PC-9 (cell line): Measurements from ENCODE around the gene FOXM1. TPM values are rescaled to one million over a fixed set of nuclear protein-coding genes. Genes with fewer than 3 reads are reported as not detected.

Experiments used
- BruUV-seq: library from RNA; stranded (reverse); fragments of 400-500 nt; replicated peaks from 2 replicates; lab custom pipeline; 2021; lab: Mats Ljungman, UMichigan
- CTCF ChIA-PET: fragments of 300-600 bp; sonication (Branson Sonifier 250); formaldehyde crosslinking; loops from one replicate; lab custom pipeline; 2022; ENCODE audit warnings: antibody characterized with exemption; lab: Charles Lee
- POLR2A ChIA-PET: fragments of 300-600 bp; sonication (Branson Sonifier 250); formaldehyde crosslinking; loops from one replicate; lab custom pipeline; 2022; ENCODE audit warnings: antibody characterized with exemption; ENCODE audit not compliant: unreplicated experiment; lab: Charles Lee
- DNase-seq, 2 experiments: peaks; one replicate each; pipeline versions ENCODE4 v3.0.0 to v3.0.0-alpha.2; 2015 to 2022; ENCODE audit warnings: mixed read lengths in 1 of 2
- H2AFZ ChIP-seq: fragments of 200-600 bp; sonication (generic); 2 replicates; pipeline ENCODE4 v1.8.1; 2017; ENCODE audit warnings: antibody characterized with exemption
- H3F3A ChIP-seq: fragments of 200-600 bp; sonication (generic); 2 replicates; pipeline ENCODE4 v1.8.1; 2017; ENCODE audit warnings: antibody characterized with exemption, mild to moderate bottlenecking, low read depth; ENCODE audit not compliant: insufficient read depth
- H3K27ac ChIP-seq: fragments of 200-600 bp; sonication (generic); 2 replicates; pipeline ENCODE4 v1.6.1; 2016; ENCODE audit warnings: mixed run types
- H3K27me3 ChIP-seq: fragments of 200-600 bp; sonication (generic); 2 replicates; pipeline ENCODE4 v1.6.1; 2016; ENCODE audit warnings: low read depth, mixed run types; ENCODE audit not compliant: insufficient read depth
- H3K36me3 ChIP-seq: fragments of 200-600 bp; sonication (generic); 2 replicates; pipeline ENCODE4 v1.6.1; 2016; ENCODE audit warnings: low read depth, mixed run types
- H3K4me1 ChIP-seq: fragments of 200-600 bp; sonication (generic); replicated peaks from 2 replicates; pipeline ENCODE4 v1.6.1; 2016; ENCODE audit warnings: mixed run types; ENCODE audit not compliant: insufficient read depth
- H3K4me2 ChIP-seq: fragments of 200-600 bp; sonication (generic); 2 replicates; pipeline ENCODE4 v1.6.1; 2017; ENCODE audit warnings: mixed run types
- H3K4me3 ChIP-seq: fragments of 200-600 bp; sonication (generic); 2 replicates; pipeline ENCODE4 v1.6.1; 2016; ENCODE audit warnings: mixed run types
- H3K79me2 ChIP-seq: fragments of 200-600 bp; sonication (generic); 2 replicates; pipeline ENCODE4 v1.6.1; 2017; ENCODE audit warnings: low read depth, mixed run types
- H3K9me2 ChIP-seq: fragments of 200-600 bp; sonication (generic); 2 replicates; pipeline ENCODE4 v1.8.1; 2017; ENCODE audit warnings: mild to moderate bottlenecking; ENCODE audit not compliant: insufficient read depth
- H3K9me3 ChIP-seq: fragments of 200-600 bp; sonication (generic); 2 replicates; pipeline ENCODE4 v1.8.1; 2016; ENCODE audit warnings: low read depth; ENCODE audit not compliant: insufficient read depth
- H4K20me1 ChIP-seq: fragments of 200-600 bp; sonication (generic); 2 replicates; pipeline ENCODE4 v1.8.1; 2017; ENCODE audit not compliant: insufficient read depth
- CTCF ChIP-seq: fragments of 200-600 bp; sonication (generic); conservative IDR thresholded peaks from 2 replicates; pipeline ENCODE4 v1.6.1; 2017; ENCODE audit warnings: mixed run types, antibody characterized with exemption, mild to moderate bottlenecking, moderate library complexity
- EZH2 ChIP-seq: fragments of 200-600 bp; sonication (generic); IDR thresholded peaks from 2 replicates; pipeline ENCODE4 v1.8.0; 2017; ENCODE audit warnings: antibody characterized with exemption, low read depth
- intact Hi-C: fragments of 100-400 bp; cut with micrococcal nuclease; formaldehyde crosslinking; loops from one replicate; pipeline ENCODE4 v1.10.0; 2022; ENCODE audit not compliant: unreplicated experiment
- total RNA-seq: library from RNA; stranded (reverse); gene quantifications from 2 replicates; pipeline ENCODE4 v1.2.3, GENCODE V29; 2021

The FOXM1 gene
- total RNA-seq, 1 experiment from 2014 or later = 225 TPM

GRCh38 chr12:2820432-2820831, 56.5 kb downstream of the FOXM1 start:
- DNase-seq = no peak
- intact Hi-C loops = no loop called here
- H3K9me3 ChIP-seq = no peaks in the 10 kb centered on the region
- no peaks in the 10 kb centered on the region for H3K4me1 ChIP-seq
- H2AFZ ChIP-seq = no peak overlapping the region
- H3K27me3 ChIP-seq = no peaks in the 10 kb centered on the region
- peaks cover 3% of the 10 kb centered on the region for H3K79me2 ChIP-seq
- no peaks in the 10 kb centered on the region for H3K36me3 ChIP-seq
- TF ChIP-seq EZH2 (no peak), CTCF (no peak)
- peaks cover 2% of the 10 kb centered on the region; the same call in 1 of the 2 replicates for H4K20me1 ChIP-seq
- ChIA-PET POLR2A (no interaction called here), CTCF (interaction anchor here (0.6 kb wide), 1 partner anchor 122 kb away, joined by 9 read pairs; no protein-coding TSS in a partner anchor)
- no peak overlapping the region for H3K4me2 ChIP-seq
- no peak overlapping the region for H3K4me3 ChIP-seq
- no peak overlapping the region for H3K27ac ChIP-seq
- H3K9me2 ChIP-seq = no peaks in the 10 kb centered on the region
- H3F3A ChIP-seq = no peaks in the 10 kb centered on the region
- BruUV-seq = no TSS peak

- Histone ChIP-seq H3K79me2 (peaks cover 9% of the 10 kb centered on the region), H3K9me3 (no peaks in the 10 kb centered on the region), H3F3A (no peaks in the 10 kb centered on the region), H3K27me3 (no peaks in the 10 kb centered on the region), H3K36me3 (0 out of 2 replicates have a peak, but pooled peaks cover 3% of the 10 kb centered on the region), H3K27ac (no peak overlapping the region), H3K9me2 (no peaks in the 10 kb centered on the region), H4K20me1 (peaks cover 2% of the 10 kb centered on the region; the same call in 1 of the 2 replicates), H2AFZ (no peak overlapping the region), H3K4me3 (no peak overlapping the region), H3K4me2 (no peak overlapping the region), H3K4me1 (no peaks in the 10 kb centered on the region)
- no TSS peak for BruUV-seq
- CTCF ChIA-PET = no interaction called here
- intact Hi-C loops = no loop called here
- no peak for TF ChIP-seq CTCF
- TF ChIP-seq EZH2 = no peak
- DNase-seq = no peak
- POLR2A ChIA-PET = no interaction called here
Observed at GRCh38 chr12:2819810-2820209, 57.2 kb downstream of the FOXM1 start.

GRCh38 chr12:2813214-2814185, 63.5 kb downstream of the FOXM1 start:
- ChIA-PET POLR2A (interaction anchor here (0.5 kb wide), 1 partner anchor 132 kb away, joined by 19 read pairs; no protein-coding TSS in a partner anchor), CTCF (interaction anchor here (1.1 to 1.2 kb wide), 2 partner anchors 17 to 29 kb away, joined by 3 read pairs; no protein-coding TSS in a partner anchor)
- TF ChIP-seq EZH2 = no peak
- TF ChIP-seq CTCF = peak; percentile 83
- H3K9me2 ChIP-seq = no peaks in the 10 kb centered on the region
- H3K4me1 ChIP-seq = peaks cover 16% of the 10 kb centered on the region
- BruUV-seq = no TSS peak
- 0 out of 2 replicates have a peak, but pooled peaks cover 7% of the 10 kb centered on the region for H4K20me1 ChIP-seq
- peak overlapping the region; percentile 78 for H3K4me3 ChIP-seq
- H3K27ac ChIP-seq = peak overlapping the region; percentile 76; the same call in 1 of the 2 replicates
- peak overlapping the region; percentile 85 for H2AFZ ChIP-seq
- H3K4me2 ChIP-seq = peak overlapping the region; percentile 83
- peaks cover 33% of the 10 kb centered on the region for H3K79me2 ChIP-seq
- intact Hi-C loops = loop anchor here (1.0 kb wide), 2 partner anchors 73 to 228 kb away; no protein-coding TSS in a partner anchor
- H3K9me3 ChIP-seq = no peaks in the 10 kb centered on the region
- H3K27me3 ChIP-seq = no peaks in the 10 kb centered on the region
- DNase-seq = peak; percentile 43 to 57
- H3K36me3 ChIP-seq = 0 out of 2 replicates have a peak, but pooled peaks cover 3% of the 10 kb centered on the region
- peaks cover 8% of the 10 kb centered on the region for H3F3A ChIP-seq
